ENCODE data around the gene IL2RA.

- TF ChIP-seq CTCF (conservative IDR thresholded peaks at IDR 0.05; ENCODE audit: low read length): no peak
- no peak for TF ChIP-seq EZH2phosphoT487 (IDR thresholded peaks at IDR 0.05; ENCODE audit: borderline replicate concordance)
These were observed 47.2 kb upstream of the IL2RA start for GRCh38 chr10:6109444-6109775.
